SKM-1 (cell line): ENCODE measurements around the gene ZNF891.

ENCODE experiments used
- DNase-seq: peaks from one replicate; lab custom pipeline; 2025; ENCODE audit not compliant: unreplicated experiment; lab: John Stamatoyannopoulos, UW

The ZNF891 gene

DNA sequence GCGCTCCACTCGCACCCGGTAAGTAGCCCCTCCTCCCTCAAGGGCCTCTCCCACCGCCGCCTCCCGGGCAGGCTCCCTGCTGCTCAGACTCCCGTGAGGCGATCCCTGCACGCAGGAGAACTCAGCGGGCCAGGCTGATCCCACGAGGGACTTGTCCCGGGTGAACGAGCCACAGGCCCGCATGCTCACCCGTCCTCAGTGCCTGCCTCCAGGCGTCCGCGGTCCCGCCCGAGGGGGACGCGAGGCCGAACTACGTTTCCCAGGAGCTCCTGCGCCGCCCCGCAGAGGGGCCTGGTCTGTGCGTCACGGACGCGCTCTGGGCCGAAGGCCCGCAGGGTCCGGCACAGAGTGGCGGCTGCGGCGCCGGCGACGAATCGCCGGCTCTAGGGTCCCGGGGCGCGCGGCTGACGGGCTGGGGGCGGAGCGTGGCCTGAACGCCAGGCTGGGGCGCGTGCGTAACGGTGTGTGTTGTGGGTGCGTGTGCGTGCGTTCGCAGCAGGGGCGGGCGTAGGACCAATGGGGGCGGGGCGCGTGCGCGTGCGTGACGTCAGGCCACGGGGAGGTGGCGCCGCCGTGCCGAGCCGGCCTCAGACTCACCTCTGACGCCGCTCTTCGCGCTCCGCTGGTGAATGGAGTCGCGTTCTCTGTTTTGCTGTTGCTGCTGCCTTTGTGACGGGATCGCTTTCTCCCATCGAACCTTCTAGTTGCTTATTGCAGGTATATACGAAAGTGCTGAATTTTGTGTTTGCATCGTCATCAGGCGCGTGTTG is at the start of gene ZNF891, which contains the start of gene ZNF10:
TSS of gene ZNF891 (minus strand) at position 237 of the 770 bp plus-strand sequence. CDS start 8,356 bp downstream, outside the sequence.
TSS of gene ZNF10 (plus strand) at position 590 of the 770 bp plus-strand sequence. CDS start 13,866 bp downstream, outside the sequence.
- DNase-seq = peak; percentile 32

DNA sequence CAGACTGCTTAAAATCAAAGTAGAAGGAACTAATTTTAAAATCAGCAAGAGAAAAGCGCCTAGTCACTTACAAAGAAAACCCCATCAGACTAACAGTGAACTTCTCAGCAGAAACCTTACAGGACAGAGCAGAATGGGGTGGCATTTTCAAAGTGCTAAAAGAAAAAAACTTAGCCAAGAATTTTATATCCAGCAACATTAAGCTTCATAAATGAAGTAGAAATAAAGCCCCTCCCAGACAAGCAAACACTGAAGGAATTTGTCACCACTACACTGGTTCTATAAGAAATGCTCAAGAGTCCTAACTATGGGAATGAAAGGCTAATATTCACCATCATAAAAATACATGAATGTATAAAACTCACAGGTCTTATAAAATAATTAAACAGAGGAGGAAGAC is 44.8 kb upstream of the ZNF891 start:
- no peak for DNase-seq

DNA sequence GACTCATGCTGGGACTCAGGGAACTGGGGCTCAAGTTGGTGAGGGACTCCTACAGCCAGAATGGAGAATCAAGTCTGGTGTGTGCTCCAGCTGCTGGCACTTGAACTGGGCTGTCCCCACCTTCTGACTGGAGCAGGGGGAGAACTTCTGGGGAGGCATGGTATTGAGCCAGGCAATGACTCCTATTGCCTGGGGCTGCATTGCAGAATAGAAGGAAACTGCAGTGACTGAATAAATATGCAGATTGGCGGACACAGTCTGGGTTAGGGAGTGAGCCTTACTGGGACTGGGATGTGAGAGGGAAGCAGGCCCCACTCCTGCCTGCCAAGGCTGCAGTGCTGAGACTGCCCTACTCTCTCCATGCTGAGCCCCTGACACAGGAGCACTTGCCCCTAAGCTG is 42.4 kb upstream of the ZNF891 start:
- no peak for DNase-seq

DNA sequence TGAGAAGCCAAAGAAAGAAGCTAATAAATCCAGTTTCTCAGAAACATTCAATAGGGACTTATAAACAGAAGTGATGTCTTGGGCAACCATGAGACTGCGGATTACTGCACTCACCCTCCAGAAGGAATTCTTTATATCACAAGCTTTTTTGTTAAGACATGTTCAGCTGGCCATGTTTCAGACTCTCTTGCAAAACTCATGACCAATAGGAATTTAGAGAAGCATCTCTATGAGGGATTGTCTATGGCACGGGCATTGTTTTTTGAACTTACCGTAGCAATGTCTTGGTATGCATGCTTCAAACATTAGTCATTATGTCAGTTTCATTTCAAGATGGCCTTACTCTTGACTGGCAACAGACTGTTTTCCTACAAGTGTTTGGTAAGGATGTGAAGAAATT is 35.7 kb upstream of the ZNF891 start:
- DNase-seq = no peak

DNA sequence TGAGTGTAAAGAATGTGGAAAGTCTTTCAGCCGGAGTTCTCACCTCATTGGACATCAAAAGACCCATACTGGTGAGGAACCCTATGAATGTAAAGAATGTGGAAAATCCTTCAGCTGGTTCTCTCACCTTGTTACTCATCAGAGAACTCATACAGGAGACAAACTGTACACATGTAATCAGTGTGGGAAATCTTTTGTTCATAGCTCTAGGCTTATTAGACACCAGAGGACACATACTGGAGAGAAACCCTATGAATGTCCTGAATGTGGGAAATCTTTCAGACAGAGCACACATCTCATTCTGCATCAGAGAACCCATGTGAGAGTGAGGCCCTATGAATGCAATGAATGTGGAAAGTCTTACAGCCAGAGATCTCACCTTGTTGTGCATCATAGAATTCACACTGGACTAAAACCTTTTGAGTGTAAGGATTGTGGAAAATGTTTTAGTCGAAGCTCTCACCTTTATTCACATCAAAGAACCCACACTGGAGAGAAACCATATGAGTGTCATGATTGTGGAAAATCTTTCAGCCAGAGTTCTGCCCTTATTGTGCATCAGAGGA is 26.1 kb upstream of the ZNF891 start:
- DNase-seq = no peak

DNA sequence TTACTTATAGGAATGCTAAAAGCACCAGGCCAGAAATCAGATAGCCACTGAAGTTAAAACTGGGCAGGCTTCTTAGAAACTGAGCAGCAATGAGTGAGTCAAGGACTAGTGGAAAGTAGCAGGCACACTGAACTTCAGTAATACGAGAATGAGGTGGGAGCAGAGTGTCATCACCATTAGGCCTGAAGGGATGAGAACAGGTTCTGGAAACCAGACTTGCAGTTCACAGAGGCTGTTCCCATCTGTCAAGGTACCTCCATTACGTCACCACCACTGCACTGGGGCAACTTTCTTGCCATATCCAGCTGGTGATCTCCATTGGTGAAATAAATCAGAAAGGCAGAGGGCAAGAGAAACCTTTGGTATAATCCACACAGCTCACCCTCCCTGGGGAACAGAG is 15.9 kb upstream of the ZNF891 start:
- no peak for DNase-seq

DNA sequence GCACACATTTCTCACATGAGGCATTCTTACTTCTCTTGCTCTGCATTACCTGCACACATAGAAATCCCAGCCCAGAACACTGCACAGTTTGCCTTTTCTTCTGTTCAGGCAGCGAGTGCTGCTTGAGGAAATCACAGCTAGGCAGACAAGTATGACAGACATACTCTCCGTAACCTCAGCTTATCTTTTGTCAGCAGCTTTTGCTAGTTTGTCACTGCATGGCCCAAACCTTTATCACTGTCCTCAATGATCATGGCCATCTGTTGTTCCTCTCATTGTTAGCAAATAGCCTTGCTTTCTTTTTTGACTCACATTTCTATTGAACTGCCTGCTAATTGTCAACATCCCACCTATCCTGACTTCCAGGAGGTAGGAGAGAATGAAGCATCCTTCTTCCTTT is 5.7 kb upstream of the ZNF891 start:
- no peak for DNase-seq

DNA sequence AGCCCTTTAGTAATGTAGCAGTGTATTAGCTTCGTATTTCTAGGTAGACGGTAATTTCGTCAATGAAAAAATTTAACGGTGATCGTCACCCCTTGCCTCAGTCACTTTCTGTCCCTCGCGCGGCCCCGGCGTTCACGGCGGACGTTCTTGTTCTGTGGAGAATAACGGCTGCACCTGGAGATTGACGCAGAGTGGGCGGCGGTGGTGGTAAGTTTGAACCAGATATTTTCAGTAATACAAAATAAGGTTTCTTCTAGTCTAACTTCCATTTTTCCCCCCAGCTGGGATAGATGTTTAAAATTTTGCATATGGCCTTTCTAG is 694 bp upstream of the ZNF891 start:
- no peak for DNase-seq

DNA sequence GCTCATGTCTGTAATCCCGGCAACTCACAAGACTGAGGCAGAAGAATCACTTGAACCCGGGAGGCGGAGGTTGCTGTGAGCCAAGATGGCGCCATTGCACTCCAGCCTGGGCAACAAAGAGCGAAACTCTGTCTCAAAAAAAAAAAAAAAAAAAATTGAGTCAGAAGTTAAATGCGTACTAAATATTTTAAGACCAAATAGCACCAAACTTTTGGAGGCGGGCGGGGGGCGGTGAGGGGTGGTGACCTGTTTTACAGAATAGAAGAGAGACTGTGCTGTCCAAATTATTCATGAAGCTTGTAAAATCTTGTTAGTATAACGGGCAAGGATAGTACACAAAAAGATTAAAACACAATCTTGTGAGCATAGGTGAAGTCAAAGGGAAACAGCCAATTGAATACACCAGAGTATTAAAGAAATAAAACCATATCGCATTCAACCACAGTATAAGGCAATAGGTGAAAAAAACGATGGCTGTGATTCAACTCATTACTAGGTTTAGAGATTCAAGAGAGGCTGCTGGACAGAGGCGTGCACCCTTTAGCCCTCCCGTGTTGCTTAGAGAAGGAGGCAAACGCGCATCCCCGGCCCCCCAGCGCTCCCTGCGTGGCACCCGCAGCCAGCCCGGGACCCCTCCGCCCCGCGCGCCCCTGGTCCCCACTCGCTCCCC is 571 bp downstream of the ZNF891 start:
- DNase-seq = no peak

DNA sequence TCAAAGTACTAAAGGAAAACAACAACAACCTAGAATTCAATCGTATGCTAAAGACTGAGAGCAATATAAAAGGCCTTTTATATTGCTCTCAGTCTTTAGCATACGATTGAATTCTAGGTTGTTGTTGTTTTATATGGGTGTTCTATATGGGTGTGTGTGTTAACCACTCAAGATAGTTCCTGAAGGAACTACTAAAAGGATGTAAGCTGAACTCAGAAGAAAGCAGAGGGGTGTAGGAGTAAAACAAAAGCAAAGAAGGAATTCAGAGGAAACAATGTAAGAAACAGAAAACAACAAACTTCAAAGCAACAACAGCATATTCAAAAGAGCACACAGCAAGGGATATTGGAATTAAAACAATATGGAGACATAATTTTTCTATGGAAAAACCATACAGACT is 5.4 kb downstream of the ZNF891 start:
- DNase-seq = no peak

DNA sequence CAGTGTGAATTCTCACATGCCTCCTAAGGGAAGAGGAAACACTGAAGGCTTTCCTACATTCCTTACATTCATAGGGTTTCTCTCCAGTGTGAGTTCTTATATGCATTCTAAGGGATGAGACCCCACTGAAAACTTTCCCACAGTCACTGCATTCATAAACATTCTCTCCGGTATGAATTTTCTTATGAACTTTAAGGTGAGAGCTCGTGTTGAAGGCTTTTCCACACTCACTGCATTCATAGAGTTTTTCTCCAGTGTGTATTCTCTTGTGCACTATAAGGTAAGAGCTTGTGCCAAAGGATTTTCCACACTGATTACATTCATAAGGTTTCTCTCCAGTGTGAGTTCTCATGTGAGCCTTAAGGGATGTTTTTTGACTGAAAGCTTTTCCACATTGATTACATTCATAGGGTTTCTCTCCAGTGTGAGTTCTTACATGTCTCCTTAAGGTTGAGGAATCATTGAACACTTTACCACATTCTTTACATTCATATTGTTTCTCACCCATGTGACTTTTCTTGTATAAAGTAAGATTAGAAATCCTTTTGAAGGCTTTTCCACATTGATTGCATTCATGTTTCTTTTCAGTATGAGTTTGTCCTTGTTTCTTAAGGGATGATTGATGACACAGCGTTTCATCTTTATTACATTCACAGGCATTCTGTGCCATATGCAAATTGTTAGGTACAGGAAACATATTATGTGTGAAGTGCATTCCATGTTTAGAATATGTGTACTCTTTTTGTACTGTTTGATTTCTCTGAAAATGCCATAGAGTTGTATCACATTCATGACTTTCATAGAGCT is 9.5 kb downstream of the ZNF891 start:
- DNase-seq = no peak

DNA sequence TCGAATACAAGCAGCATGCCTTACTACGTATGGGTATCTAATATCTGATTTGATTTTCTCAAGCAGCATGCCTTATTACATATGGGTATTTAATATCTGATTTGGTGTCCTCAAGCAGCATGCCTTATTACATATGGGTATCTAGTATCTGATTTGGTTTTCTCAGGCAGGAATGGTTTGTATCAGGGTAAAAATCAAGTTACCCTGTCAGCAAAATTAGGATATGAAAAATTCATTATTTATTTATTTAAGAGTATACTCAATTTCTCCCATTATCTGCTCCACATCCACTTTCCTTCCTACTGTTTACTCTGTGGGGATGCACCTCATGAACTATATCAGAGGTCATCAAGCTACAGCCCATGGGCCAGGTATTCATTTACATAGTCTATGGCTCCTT is 21.9 kb downstream of the ZNF891 start:
- DNase-seq = no peak

DNA sequence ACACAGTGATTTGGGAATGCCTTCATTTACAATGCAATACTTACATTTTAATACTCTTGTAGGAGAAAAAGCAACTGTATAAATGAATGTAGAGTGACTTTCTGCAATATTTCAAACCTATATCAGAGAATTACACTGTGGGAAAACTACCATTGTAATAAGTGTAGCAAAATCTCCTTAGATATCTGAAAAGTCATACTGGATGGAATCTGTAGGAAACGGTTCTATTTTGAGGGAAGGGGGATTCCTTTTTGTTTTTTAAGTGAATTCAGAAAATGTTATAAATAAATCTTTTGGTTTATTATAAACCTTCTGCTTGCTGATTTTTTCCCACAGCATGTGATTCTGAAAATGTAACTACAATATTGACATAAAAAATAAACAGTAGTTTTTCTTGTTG is 23.0 kb downstream of the ZNF891 start:
- no peak for DNase-seq

DNA sequence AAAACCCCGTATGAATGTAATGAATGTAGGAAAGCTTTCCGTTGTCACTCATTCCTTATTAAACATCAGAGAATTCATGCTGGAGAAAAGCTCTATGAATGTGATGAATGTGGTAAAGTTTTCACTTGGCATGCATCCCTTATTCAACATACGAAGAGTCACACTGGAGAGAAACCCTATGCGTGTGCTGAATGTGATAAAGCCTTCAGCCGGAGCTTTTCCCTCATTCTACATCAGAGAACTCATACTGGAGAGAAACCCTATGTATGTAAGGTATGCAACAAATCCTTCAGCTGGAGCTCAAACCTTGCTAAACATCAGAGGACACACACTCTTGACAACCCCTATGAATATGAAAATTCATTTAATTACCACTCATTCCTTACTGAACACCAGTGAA is 23.8 kb downstream of the ZNF891 start:
- DNase-seq = no peak

DNA sequence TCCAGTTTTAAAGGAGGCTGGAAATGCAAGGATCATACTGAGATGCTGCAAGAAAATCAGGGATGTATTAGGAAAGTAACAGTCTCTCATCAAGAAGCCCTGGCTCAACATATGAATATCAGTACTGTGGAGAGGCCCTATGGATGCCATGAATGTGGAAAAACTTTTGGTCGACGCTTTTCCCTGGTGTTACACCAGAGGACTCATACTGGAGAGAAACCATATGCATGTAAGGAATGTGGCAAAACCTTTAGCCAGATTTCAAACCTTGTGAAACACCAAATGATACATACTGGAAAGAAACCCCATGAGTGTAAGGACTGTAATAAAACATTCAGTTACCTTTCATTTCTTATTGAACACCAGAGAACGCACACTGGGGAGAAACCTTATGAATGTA is 24.5 kb downstream of the ZNF891 start:
- DNase-seq = no peak

DNA sequence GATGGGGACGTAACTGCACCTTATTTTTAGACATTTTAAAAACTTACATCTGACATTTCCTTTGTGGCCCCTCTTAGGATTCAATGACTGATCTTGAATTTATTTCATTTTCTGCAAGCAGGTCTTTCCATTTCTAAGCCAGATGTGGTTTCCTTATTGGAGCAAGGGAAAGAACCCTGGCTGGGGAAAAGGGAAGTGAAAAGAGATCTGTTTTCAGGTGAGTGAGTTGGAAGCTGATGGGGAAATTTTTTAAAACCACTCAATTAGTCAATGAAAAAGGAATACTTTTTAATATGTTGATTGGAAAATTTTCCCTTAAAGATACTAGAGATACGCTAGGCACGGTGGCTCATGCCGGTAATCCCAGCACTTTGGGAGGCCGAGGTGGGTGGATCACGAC is 46.7 kb downstream of the ZNF891 start:
- no peak for DNase-seq

DNA sequence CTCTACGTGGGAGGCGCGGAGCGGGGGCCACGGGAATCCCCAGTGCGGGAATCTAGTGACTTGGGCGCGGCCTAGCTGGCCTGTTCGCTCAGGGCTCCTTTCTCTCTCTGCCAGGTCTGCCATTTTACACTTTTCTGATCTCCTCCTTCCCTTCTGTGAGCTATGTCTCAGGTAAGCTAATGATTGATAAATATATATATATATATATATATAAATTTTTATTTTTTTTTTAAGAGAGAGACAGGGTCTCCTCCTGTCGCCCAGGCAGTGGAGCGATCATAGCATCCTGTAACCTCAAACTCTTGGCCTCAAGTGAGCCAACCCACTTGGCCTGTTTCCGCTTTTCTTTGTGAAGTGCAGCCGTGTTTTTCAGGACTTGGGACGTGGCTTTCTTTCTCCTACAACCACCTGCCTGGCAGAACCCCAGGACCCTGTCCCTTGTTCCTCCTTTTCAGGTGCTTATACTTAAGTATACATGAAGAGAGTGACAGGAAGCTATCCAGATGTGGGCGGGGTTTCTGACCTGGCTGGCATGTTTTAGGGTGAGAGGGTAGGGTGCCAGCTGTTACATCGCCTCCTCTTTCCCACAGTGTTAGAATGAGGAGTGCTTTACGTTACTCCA is 48.8 kb downstream of the ZNF891 start:
- no peak for DNase-seq

DNA sequence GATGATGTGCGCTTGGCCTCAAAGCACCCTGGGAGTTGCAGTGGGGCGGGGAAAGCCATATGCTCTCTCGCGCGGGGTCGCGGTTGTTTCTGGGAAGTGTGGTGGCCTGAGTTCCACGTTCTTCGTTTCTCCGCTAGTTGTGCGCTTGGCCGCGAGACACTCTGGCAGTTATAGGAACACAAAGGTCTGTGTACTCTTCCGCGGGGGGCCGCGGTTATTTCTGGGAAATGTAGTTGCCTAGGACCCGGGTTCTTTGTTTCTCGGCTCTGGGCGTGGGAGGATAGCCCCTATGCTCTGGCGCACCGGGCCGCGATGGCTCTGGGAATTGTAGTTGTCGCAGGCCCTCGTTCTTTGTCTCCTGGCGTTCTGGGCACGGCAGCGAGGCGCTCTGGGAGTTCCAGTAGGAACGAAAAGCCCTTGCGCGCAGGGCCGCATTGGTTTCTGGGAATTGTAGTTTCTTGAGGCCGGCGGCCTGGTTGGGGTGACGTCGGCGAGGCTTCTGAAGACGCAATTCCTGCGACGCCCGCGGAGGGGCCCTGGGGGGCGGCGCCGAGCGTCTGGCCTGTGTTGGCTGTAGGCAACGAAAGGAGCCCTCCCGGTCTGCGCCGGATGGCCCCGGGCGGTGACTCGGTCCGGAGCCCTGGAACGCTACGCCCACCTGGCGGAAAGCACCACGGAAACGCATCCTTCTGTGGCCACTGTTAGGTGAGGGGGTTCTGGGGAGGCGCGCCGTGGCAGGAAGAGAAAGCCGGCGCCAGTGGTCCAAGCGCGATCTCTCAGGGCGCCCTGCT is 49.5 kb downstream of the ZNF891 start, which contains the start of gene ZNF140:
TSS of gene ZNF140 (plus strand) at position 556 of the 791 bp plus-strand sequence. CDS start 398 bp downstream, outside the sequence.
- peak; percentile 79 for DNase-seq

DNA sequence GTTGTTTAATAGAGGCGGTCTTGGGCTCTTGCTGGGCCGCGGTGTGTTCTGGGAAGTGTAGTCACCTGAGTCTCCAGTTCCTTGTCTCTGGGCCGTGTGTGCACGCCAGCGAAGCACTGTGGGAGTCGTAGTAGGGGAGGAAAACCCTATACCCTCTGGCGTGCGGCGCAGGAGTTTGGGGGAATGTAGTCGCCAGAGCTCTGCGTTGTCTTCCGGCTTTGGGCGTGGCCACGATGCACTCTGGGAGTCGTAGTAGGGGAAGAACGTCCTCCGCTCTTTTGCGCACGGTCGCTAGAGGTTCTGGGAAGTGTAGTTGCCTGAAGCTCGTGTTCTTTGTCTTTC is 50.1 kb downstream of the ZNF891 start:
- peak; percentile 83 for DNase-seq

DNA sequence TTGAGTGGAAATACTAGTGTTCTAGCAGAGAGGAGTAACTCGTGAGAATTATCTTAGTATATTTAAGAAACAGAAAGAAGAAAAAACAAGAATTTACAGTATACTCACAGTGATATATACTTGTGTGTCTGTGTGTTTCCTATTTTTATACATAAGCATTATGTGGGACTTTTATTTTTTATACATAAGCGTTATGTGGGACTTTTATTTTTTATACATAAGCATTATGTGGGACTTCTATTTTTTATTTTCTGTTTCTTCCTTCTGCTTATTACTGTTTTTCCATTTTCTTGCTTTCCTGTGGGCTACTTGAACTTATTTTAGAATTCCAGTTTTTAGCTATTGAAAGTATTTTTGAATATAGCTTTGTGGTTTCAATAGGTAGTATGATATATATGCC is 56.2 kb downstream of the ZNF891 start:
- DNase-seq = no peak
